GM18870 (cell line): ENCODE data around the gene ZNF184.
"Not testable (repeated sequence)": the region's sequence is repeated elsewhere in the genome, so short reads cannot be mapped to it uniquely, and the experiment has no call there.

Experiments used
- ATAC-seq: cut with Tn5 transposase; IDR thresholded peaks from one replicate; pipeline ENCODE4 v1.9.1; 2021; ENCODE audit warnings: moderate library complexity; ENCODE audit not compliant: unreplicated experiment

ZNF184 gene

DNA sequence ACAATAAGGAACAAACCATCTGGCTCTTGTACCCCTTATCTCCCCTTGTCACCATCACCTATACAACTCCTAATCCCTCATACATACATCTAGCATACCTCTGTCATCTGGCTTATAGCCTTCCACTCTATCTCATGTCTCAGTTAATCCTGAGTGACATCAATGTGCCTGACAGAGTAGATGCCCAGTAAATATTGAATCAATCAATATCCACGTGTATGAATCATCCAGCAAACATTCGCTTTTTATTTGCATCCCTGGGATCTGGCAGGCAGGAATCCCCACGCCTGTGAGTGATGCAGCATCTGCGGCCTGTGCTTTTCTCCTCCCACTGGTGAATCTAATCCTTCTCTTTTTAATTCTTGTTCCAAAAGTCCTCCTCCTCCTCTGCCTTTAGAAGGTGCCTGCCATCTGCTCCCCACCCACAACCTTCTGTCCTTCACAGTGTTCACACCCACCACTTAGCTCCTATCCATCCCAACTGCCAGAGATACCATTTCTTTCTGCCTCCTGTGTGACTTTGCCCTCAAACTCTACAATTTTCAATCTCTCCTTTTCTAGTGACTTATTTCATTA, 46.8 kb downstream of the ZNF184 start:
- ATAC-seq: no peak

GRCh38 chr6:27424851-27425250, 48.1 kb downstream of the ZNF184 start:
- not testable (repeated sequence) for ATAC-seq

- ATAC-seq: no peak
Observed at GRCh38 chr6:27422651-27423332, 50.1 kb downstream of the ZNF184 start.

DNA sequence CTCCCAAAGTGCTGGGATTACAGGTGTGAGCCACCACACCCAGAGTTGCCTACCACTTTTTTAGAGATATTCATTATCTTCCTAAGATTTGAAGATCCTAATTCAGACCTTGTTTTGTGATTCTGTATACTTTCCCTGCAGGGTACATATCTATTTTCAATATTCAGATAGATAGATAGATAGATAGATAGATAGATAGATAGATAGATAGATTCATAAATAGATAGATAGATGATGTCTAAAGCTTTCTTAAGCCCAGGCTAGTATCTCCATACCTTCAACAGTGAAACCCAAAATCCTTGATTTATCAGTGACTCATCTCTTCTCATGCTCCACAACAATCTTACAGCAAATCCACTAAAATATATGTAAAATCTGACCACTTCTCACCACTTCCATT, 53.5 kb downstream of the ZNF184 start:
- no peak for ATAC-seq

DNA sequence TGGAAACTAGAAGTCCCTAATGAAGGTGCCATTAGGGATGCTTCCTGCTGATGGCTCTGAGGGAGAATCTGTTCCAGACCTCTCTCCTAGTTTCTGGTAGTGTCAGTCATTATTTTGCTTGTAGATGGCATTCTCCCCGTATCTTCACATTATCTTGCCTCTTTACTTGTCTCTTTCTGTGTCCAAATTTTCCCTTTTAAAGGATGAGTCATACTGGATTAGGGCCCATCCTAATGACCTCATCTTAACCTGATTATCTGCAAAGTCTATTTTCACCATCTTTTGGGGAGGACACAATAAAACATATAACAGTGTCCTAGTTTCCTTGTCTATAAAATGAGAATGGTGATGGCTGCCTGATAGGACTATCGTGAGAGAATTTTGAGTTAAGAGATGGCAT, 57.0 kb downstream of the ZNF184 start:
- ATAC-seq: no peak

DNA sequence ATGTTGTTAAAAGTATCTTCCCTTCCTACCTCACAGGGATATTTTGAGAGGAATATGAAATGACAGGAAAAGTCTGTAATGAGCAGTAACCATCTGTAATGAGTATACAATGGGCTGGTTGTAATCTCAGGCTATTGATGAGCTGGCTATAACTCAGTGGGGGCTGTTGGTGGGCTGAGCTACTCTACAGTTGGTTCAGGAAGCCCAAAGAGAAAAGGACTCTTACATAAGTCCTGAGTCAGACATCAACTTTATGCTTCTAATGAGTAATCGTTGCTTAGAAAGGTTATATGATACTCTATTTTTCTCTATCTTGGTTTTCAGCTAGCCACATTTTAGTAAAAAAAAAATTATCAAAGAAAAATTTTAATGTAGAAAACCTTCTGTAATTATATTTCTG, 57.9 kb downstream of the ZNF184 start:
- ATAC-seq: no peak

GRCh38 chr6:27414300-27414699, 58.6 kb downstream of the ZNF184 start:
- no peak for ATAC-seq

GRCh38 chr6:27407153-27407814, 65.6 kb downstream of the ZNF184 start:
- ATAC-seq: no peak

DNA sequence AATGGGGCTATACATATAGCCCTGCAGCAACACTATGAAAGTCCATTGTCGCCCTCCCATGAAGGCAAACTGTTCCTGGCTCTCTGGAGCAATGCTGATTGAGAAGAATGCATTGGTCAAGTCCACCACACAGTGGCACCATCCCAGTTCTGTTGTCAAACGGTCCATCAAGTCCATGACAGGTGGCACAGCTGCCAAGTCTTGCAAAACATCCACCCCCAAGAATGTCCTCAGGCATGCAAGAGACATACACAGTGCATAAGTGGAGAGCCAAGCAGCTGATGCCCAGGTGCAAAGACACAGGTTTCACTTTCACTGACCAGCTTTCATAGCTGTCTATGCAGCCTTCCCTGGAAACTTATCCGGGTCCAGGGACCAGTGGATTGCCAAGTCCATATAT, 66.8 kb downstream of the ZNF184 start:
- ATAC-seq: no peak

DNA sequence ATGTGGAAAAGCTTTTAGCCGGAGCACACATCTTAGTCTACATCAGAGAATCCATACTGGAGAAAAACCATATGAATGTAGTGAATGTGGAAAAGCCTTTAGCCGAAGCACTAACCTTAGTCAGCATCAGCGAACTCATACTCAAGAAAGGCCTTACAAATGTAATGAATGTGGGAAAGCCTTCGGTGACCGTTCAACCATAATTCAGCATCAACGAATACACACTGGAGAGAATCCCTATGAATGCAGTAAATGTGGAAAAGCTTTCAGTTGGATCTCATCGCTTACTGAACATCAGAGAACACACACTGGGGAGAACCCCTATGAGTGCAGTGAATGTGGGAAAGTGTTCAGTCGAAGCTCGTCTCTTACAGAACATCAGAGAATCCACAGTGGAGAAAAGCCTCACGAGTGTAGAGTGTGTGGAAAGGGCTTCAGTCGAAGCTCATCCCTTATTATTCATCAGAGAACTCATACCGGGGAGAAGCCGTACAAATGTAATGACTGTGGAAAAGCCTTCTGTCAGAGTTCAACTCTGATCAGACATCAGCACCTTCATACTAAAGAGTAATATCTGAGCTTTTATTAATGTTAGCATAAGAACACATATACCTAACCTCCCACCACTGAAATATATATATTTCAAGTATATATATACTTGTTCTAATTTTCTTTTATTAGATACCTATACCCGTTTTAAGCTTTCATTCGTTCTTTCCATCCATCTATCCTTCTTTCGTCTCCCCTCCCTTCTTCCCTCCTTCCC, 71.8 kb downstream of the ZNF184 start:
- no peak for ATAC-seq
